ENCODE data around the gene TUBGCP3. TPM values are rescaled to one million over a fixed set of nuclear protein-coding genes. Genes with fewer than 3 reads are reported as not detected.

Gene TUBGCP3
- total RNA-seq, 2 donors from 2014 or later = 27.3 to 67.2 TPM

- Mint-ChIP-seq H3K36me3 (no peaks in the 10 kb centered on the region), H3K9me3 (no peaks in the 10 kb centered on the region)
- no peak for ATAC-seq
Observed at GRCh38 chr13:112448621-112449544, 139.1 kb downstream of the TUBGCP3 start.

GRCh38 chr13:112447761-112448603, 140.0 kb downstream of the TUBGCP3 start:
- DNase-seq (ENCODE audit: low spot score in 2 of 2) (peak in 1 of 2 donors; percentile 47), ATAC-seq (no peak)
- Mint-ChIP-seq H3K27ac (no peak overlapping the region), H3K9me3 (no peaks in the 10 kb centered on the region), H3K36me3 (no peaks in the 10 kb centered on the region)

More at GRCh38 chr13:112448621-112449544, 139.1 kb downstream of the TUBGCP3 start:
- H3K27ac Mint-ChIP-seq = no peak overlapping the region
- DNase-seq (ENCODE audit: low spot score in 2 of 2) = peak in 1 of 2 donors; percentile 47

GRCh38 chr13:112447306-112447705, 140.6 kb downstream of the TUBGCP3 start:
- Mint-ChIP-seq H3K36me3 (no peaks in the 10 kb centered on the region), H3K9me3 (no peaks in the 10 kb centered on the region), H3K27ac (no peak overlapping the region)
- no peak for DNase-seq (ENCODE audit: low spot score in 2 of 2)
- ATAC-seq = no peak

DNA sequence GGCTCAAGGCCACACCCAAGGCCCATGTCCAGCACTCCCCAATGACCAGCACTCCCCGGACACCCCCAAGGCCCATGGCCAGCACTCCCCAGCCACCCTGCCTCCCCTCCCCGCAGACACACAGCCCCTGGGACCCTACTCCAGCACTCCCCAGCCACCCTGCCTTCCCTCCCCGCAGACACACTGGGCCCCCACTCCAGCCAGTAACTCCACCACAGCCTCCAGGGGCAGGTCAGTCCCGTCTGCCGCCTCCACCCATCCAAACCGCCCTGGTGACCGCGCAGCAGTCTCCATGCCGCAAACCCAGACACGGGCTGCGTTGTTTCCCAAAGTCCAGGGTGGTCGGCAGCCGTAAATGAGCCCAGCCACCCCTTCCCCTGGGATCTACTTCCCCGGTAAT, 141.1 kb downstream of the TUBGCP3 start:
- Mint-ChIP-seq H3K27ac (no peak overlapping the region), H3K36me3 (no peaks in the 10 kb centered on the region), H3K9me3 (no peaks in the 10 kb centered on the region)
- ATAC-seq = no peak
- DNase-seq (ENCODE audit: low spot score in 2 of 2) = no peak

- ATAC-seq = no peak
- DNase-seq (ENCODE audit: low spot score in 2 of 2) = no peak
- no peaks in the 10 kb centered on the region for H3K9me3 Mint-ChIP-seq
- no peaks in the 10 kb centered on the region for H3K36me3 Mint-ChIP-seq
- no peak overlapping the region for H3K27ac Mint-ChIP-seq
Observed at GRCh38 chr13:112446347-112446861, 141.5 kb downstream of the TUBGCP3 start.

DNA sequence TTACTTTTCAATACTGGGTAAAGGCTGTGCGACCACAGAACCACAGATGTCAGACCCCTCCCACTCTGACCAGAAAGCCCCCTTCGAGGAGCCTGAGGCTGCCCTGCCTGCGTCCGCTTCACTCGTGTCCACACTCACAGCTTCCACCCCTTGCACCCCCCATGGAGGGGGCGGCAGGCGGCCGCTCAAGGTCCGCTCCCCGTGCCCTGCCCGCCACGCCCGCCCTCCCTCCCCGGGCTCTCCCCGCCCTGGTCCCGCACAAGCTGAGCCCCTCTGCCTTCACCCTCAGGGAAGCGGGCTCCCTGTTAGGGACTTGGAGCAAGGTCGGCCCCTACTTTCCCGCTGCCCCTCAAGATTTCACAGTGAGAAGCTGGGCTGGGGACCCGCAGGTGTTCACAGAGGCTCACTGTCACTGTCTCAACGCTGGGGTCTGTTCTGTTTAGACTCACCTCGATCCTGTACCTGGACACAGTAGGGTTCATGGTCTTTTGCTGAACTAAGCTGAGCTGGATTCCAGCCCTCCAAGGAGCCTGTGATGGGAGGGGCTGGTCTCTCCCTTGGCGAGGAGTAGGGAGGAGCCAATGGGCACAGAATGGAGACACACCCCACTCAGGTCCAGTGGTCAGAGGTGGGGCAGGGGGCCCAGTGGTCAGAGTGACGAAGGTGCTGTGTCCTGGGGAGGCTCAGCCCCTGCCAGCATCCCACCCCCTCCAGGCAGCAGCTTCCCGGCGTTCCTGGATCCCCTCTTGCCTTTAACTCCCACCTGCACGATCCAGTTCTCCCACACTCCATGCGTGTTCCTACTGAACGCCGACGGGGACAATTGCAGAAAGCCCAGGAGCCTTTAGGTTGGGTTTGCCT, 142.3 kb downstream of the TUBGCP3 start:
- Mint-ChIP-seq H3K27ac (no peak overlapping the region), H3K36me3 (no peaks in the 10 kb centered on the region), H3K9me3 (no peaks in the 10 kb centered on the region)
- no peak for ATAC-seq
- DNase-seq (ENCODE audit: low spot score in 2 of 2) = peak in 1 of 2 donors; percentile 28

DNA sequence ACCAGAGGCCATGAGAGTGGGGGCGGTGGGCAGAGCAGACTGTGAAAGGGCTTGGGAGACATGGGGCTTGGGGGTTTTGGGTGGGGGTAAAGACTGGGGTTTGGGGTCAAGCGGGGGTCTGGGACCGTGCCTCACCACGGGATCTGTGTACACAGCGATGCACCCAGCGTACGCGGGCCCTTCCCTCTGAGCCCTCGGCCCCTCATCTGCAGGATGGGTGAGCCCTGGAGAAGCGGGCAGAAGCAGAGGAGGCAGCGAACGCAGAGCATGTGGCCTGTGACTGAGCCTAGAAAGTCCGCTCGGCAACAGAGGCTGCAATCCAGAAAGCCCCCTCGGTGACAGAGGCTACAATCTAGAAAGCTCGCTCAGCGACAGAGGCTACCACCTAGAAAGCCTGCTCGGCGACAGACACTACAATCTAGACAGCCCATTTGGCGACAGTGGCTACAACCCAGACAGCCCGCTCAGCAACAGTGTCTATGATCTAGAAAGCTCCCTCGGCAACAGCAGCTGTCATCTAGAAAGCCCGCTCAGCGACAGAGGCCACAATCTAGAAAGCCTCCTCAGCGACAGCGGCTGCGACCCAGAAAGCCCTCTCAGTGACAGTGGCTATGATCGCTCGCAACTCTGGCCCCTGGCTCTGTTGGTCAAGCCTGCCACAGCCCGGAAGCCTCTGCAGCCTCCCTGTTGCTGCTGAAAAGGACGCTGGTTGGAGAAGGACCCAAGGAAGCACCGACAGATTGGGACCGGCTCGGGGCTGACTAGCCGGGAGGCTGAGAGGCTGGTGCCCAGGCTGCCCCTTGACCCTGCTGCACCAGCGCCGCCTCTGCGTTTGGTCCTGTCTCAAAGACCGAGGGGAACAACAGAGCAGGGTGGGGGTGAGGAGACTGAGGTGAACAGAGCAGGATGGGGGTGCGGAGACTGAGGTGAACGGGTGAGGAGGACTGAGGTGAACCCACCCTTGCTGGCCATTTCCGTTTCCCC, 143.2 kb downstream of the TUBGCP3 start:
- peak; percentile 8 to 34 for ATAC-seq
- H3K36me3 Mint-ChIP-seq = no peaks in the 10 kb centered on the region
- peak in 1 of 2 donors; percentile 44 for DNase-seq (ENCODE audit: low spot score in 2 of 2)
- H3K9me3 Mint-ChIP-seq = no peaks in the 10 kb centered on the region
- H3K27ac Mint-ChIP-seq = no peak overlapping the region

- Mint-ChIP-seq H3K27ac (no peak overlapping the region), H3K9me3 (no peaks in the 10 kb centered on the region), H3K36me3 (no peaks in the 10 kb centered on the region)
- DNase-seq (ENCODE audit: low spot score in 2 of 2) = peak; percentile 62 to 78
- peak; percentile 74 to 84 for ATAC-seq
Observed at GRCh38 chr13:112443995-112444311, 144.0 kb downstream of the TUBGCP3 start.

- peak in 1 of 2 donors; percentile 48 for ATAC-seq
- Mint-ChIP-seq H3K9me3 (peaks cover 0 to 2% of the 10 kb centered on the region in 2 donors), H3K36me3 (no peaks in the 10 kb centered on the region), H3K27ac (no peak overlapping the region)
- peak in 1 of 2 donors; percentile 38 for DNase-seq (ENCODE audit: low spot score in 2 of 2)
Observed at GRCh38 chr13:112443191-112443994, 144.6 kb downstream of the TUBGCP3 start.

DNA sequence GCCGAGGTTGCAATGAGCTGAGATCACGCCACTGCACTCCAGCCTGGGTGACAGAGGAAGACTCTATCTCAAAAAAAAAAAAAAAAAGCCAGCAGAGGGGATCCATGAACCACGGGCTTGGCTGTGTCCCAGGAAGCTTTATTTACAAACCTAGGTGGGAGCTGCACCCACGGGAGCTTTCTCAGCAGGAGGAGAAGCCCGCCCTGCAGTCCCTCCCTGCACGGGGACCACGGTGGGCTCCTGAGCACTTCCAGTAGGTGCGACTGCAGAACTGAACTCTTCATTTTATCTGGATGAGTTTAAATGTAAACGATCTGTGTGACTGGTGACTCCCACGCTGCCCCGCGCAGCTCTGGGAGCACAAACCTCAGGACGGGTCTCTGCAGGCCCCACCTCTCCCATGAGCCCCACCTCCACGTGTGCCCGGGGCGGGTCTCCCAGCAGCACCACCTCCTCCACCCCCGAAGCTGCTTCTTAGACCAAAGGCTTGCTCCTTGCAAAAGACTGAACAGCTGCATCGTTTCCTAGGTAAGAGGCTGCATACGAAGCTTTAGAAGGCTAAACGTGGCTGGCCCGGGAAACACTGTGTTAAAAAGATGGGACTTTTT, 145.4 kb downstream of the TUBGCP3 start:
- Mint-ChIP-seq H3K36me3 (no peaks in the 10 kb centered on the region), H3K9me3 (peaks cover 4 to 8% of the 10 kb centered on the region in 2 donors), H3K27ac (no peak overlapping the region)
- DNase-seq (ENCODE audit: low spot score in 2 of 2) = no peak
- ATAC-seq = no peak

GRCh38 chr13:112441779-112442310, 146.1 kb downstream of the TUBGCP3 start:
- peaks cover 4 to 8% of the 10 kb centered on the region in 2 donors for H3K9me3 Mint-ChIP-seq

GRCh38 chr13:112441226-112441625, 146.7 kb downstream of the TUBGCP3 start:
- no peak for ATAC-seq
- no peak overlapping the region for H3K27ac Mint-ChIP-seq
- no peaks in the 10 kb centered on the region for H3K36me3 Mint-ChIP-seq
- DNase-seq (ENCODE audit: low spot score in 2 of 2) = no peak
- H3K9me3 Mint-ChIP-seq = peaks cover 4 to 8% of the 10 kb centered on the region in 2 donors

More at GRCh38 chr13:112441779-112442310, 146.1 kb downstream of the TUBGCP3 start:
- ATAC-seq (no peak), DNase-seq (ENCODE audit: low spot score in 2 of 2) (no peak)
- H3K27ac Mint-ChIP-seq = no peak overlapping the region
- no peaks in the 10 kb centered on the region for H3K36me3 Mint-ChIP-seq

GRCh38 chr13:112438515-112438914, 149.4 kb downstream of the TUBGCP3 start:
- H3K9me3 Mint-ChIP-seq = peaks cover 8% of the 10 kb centered on the region in 2 donors
- no peak for DNase-seq (ENCODE audit: low spot score in 2 of 2)
- no peaks in the 10 kb centered on the region for H3K36me3 Mint-ChIP-seq
- ATAC-seq = no peak
- no peak overlapping the region for H3K27ac Mint-ChIP-seq

DNA sequence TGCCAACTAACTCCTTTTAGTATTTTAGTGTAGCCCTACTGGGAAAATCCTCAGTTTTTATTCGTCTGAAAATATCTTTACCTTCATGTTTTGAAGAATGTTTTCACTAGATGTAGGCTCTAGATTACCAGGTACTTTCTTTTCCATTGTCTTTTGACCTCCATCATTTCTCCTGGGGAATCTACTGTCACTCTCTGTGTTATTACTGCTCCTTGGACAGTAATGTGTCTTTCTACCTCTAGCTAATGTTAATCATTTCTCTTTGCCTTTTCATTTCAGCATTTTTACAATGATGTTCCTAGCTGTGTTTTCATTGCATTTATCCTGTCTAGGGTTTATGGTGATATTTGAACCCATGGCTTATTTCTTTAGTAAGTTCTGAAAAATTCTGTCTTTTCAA, 149.9 kb downstream of the TUBGCP3 start:
- DNase-seq (ENCODE audit: low spot score in 2 of 2) (no peak), ATAC-seq (no peak)
- no peaks in the 10 kb centered on the region for H3K36me3 Mint-ChIP-seq

More for the DNA sequence above, 149.9 kb downstream of the TUBGCP3 start:
- H3K9me3 Mint-ChIP-seq = peaks cover 8% of the 10 kb centered on the region in 2 donors
- no peak overlapping the region for H3K27ac Mint-ChIP-seq
